ENCODE results near the gene KMT2B. TPM values are rescaled to one million over a fixed set of nuclear protein-coding genes. Genes with fewer than 3 reads are reported as not detected.
"Not testable (repeated sequence)": the region's sequence is repeated elsewhere in the genome, so short reads cannot be mapped to it uniquely, and the experiment has no call there.

KMT2B gene
- total RNA-seq, 1 donor from 2014 or later, result 25.5 TPM

DNA sequence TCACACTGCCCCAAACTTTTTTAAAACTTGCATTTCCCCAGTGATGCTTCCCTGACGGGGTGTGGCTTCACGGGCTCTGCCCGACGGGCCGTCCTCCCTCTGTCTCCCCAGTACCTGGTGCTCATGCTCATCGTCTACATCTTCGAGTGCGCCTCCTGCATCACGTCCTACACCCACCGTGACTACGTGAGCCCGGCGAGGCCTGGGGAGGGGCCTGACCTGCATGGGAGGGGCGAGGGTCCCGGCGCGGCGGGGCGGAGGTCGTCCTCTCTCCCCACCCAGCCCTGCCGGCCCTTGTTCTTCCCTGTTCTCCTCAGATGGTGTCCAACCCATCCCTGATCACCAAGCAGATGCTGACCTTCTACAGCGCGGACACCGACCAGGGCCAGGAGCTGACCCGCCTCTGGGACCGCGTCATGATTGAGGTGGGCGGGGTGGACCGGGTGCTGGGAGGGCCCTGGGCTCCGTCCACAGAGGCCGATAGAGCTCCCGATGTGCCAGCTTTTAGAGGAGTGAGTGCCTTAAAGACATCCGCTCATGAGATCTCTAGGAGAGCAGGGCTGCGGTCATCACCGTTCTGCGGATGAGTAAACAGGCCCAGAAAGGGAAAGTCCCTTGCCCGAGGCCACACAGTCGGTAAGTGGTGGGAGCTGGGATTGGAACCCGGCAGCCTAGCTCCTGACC lies 44.5 kb upstream of the KMT2B start:
- TF ChIP-seq, protein P1, sequence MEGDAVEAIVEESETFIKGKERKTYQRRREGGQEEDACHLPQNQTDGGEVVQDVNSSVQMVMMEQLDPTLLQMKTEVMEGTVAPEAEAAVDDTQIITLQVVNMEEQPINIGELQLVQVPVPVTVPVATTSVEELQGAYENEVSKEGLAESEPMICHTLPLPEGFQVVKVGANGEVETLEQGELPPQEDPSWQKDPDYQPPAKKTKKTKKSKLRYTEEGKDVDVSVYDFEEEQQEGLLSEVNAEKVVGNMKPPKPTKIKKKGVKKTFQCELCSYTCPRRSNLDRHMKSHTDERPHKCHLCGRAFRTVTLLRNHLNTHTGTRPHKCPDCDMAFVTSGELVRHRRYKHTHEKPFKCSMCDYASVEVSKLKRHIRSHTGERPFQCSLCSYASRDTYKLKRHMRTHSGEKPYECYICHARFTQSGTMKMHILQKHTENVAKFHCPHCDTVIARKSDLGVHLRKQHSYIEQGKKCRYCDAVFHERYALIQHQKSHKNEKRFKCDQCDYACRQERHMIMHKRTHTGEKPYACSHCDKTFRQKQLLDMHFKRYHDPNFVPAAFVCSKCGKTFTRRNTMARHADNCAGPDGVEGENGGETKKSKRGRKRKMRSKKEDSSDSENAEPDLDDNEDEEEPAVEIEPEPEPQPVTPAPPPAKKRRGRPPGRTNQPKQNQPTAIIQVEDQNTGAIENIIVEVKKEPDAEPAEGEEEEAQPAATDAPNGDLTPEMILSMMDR (IDR thresholded peaks at IDR 0.05), result no peak
- intact Hi-C loops (cut with DNase I), result no loop called here
- H3K27me3 ChIP-seq, result peaks cover 3% of the 10 kb centered on the region

DNA sequence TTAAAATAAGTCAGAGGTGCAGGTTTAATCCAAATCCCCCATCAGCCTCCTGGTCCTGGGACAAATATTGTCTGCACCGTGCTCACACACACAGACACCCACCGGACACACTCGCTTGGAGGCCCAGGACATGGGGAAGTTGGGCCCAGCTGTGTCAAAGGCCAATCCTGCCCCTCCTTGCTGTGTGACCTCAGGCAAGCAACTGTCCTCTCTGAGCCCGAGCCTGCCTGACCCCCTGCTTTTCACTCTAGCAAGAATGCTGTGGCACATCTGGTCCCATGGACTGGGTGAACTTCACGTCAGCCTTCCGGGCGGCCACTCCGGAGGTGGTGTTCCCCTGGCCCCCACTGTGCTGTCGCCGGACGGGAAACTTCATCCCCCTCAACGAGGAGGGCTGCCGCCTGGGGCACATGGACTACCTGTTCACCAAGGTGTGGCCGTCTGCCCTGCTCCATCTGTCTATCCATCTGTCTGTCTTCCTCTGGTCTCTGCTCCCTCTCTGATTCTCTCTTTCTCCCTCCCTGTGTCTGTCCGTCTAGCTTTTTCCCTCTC lies 42.1 kb upstream of the KMT2B start:
- Histone ChIP-seq H3K27ac (no peak overlapping the region), H3K4me3 (no peak overlapping the region), H3K4me1 (no peaks in the 10 kb centered on the region), H3K36me3 (no peaks in the 10 kb centered on the region), H3K27me3 (peaks cover 3% of the 10 kb centered on the region), H3K9me3 (no peaks in the 10 kb centered on the region)
- no peak for DNase-seq (ENCODE audit: low spot score in 2 of 2)
- TF ChIP-seq, protein P1 (IDR thresholded peaks at IDR 0.05), result no peak
- intact Hi-C loops (cut with DNase I), result no loop called here

More for the DNA sequence above, 44.5 kb upstream of the KMT2B start:
- Histone ChIP-seq H3K27ac (no peak overlapping the region), H3K9me3 (no peaks in the 10 kb centered on the region), H3K4me3 (peak overlapping the region; percentile 23 to 51), H3K36me3 (no peaks in the 10 kb centered on the region), H3K4me1 (no peaks in the 10 kb centered on the region)
- peak in 1 of 2 donors; percentile 68 for DNase-seq (ENCODE audit: low spot score in 2 of 2)

DNA sequence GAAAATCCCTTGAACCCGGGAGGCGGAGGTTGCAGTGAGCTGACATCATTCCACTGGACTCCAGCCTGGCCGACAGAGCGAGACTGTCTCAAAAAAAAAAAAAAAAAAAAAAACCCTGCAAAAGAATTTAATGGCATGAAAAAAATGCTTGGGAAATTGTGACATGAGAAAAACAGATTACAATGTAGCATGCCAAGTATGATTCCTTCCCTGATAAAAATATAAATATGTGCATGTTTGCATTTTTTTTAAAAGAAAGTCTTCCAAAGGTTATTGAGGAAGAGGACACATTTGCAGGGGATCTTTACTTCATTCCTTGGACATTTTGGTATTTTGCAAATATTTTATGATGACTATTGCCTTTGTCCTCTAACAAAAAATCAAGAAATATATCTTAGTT lies 28.0 kb upstream of the KMT2B start:
- H3K9me3 ChIP-seq, result no peaks in the 10 kb centered on the region
- H3K4me1 ChIP-seq, result no peaks in the 10 kb centered on the region
- no peak for DNase-seq (ENCODE audit: low spot score in 2 of 2)
- H3K27me3 ChIP-seq, result no peaks in the 10 kb centered on the region
- H3K27ac ChIP-seq, result no peak overlapping the region
- TF ChIP-seq, protein P1 (IDR thresholded peaks at IDR 0.05), result no peak
- no peak overlapping the region for H3K4me3 ChIP-seq
- H3K36me3 ChIP-seq, result no peaks in the 10 kb centered on the region
- intact Hi-C loops (cut with DNase I), result no loop called here

DNA sequence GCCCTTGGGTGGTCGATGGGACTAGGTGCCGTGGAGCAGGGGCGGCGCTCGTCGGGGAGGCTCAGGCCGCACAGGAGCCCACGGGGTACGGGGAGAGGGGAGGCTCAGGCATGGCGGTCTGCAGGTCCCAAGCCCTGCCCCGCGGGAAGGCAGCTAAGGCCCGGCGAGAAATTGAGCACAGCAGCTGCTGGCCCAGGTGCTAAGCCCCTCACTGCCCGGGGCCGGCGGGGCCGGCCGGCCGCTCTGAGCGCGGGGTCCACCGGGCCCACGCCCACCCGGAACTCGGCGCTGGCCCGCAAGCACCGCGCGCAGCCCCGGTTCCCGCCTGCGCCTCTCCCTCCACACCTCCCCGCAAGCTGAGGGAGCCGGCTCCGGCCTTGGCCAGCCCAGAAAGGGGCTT lies 26.7 kb upstream of the KMT2B start:
- H3K27me3 ChIP-seq; H3K9me3 ChIP-seq; intact Hi-C loops (cut with DNase I); H3K36me3 ChIP-seq; DNase-seq (ENCODE audit: low spot score in 2 of 2); H3K27ac ChIP-seq; H3K4me3 ChIP-seq; H3K4me1 ChIP-seq: not testable (repeated sequence)

DNA sequence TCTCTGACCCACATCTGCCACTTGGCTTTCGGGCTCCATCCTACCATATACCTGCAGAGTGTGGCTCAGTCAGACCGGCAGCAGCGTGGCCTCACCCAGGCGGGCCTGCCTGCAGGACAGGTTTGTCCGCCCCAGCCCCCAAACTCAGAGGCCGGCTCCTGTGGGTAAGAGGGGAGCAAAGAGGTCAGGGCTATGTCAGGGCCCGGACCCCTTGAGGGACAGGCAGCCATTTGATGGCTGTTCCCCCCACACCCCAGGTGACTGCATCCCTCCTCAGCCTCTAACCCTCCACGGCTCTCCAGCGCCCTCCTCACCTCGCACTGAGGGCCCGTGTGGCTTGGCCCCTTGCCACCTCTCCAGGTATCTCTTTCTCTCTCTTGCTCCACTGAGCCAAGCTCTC lies 25.8 kb upstream of the KMT2B start:
- TF ChIP-seq, protein P1 (IDR thresholded peaks at IDR 0.05), result no peak
- intact Hi-C loops (cut with DNase I), result loop anchor here (2.0 kb wide), 1 partner anchor 245 kb away; the partner anchor contains the start of gene LRFN3
- DNase-seq (ENCODE audit: low spot score in 2 of 2), result no peak
- Histone ChIP-seq H3K4me1 (no peaks in the 10 kb centered on the region), H3K27ac (no peak overlapping the region), H3K9me3 (no peaks in the 10 kb centered on the region), H3K27me3 (no peaks in the 10 kb centered on the region), H3K36me3 (no peaks in the 10 kb centered on the region), H3K4me3 (no peak overlapping the region)

DNA sequence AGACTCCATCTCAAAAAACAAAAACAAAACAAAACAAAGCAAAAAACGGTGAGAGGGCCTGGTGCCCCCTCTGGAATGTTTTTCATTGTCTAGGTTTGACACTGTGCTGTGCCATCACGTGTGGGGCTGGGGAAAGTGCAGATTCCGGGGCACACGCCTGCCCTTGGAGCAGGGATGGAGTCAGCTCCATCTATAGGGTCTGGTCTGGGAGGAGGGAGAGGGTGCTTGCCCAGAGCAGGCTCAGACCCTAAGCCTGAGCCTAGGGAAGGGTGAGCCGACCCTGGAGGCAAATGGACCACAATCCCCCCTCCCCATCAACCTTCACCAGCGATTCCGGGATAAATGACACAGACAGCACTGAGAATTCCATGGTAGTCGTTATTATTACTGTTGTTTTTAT lies 24.4 kb upstream of the KMT2B start:
- H3K9me3 ChIP-seq, result no peaks in the 10 kb centered on the region
- no peak for DNase-seq (ENCODE audit: low spot score in 2 of 2)
- H3K36me3 ChIP-seq, result no peaks in the 10 kb centered on the region
- H3K4me1 ChIP-seq, result no peaks in the 10 kb centered on the region
- TF ChIP-seq, protein P1 (IDR thresholded peaks at IDR 0.05), result no peak
- H3K27ac ChIP-seq, result no peak overlapping the region
- H3K27me3 ChIP-seq, result no peaks in the 10 kb centered on the region
- no peak overlapping the region for H3K4me3 ChIP-seq
- intact Hi-C loops (cut with DNase I), result loop anchor here (1.0 to 2.0 kb wide), 2 partner anchors 23 to 243 kb away; partner anchors contain the start of gene LRFN3

Measured in ascending aorta (tissue), 2 donors.